Measurements from ENCODE around the gene CEBPA. TPM values are rescaled to one million over a fixed set of nuclear protein-coding genes. Genes with fewer than 3 reads are reported as not detected.
A peak's percentile ranks its signal among the peaks of the same experiment; 100 is the strongest.

CEBPA gene
- polyA plus RNA-seq, 3 donors: 17.9 to 76.3 (median 47.5) TPM

GRCh38 chr19:33306853-33307792 is 4.8 kb upstream of the CEBPA start:
- TF ChIP-seq, protein P1, sequence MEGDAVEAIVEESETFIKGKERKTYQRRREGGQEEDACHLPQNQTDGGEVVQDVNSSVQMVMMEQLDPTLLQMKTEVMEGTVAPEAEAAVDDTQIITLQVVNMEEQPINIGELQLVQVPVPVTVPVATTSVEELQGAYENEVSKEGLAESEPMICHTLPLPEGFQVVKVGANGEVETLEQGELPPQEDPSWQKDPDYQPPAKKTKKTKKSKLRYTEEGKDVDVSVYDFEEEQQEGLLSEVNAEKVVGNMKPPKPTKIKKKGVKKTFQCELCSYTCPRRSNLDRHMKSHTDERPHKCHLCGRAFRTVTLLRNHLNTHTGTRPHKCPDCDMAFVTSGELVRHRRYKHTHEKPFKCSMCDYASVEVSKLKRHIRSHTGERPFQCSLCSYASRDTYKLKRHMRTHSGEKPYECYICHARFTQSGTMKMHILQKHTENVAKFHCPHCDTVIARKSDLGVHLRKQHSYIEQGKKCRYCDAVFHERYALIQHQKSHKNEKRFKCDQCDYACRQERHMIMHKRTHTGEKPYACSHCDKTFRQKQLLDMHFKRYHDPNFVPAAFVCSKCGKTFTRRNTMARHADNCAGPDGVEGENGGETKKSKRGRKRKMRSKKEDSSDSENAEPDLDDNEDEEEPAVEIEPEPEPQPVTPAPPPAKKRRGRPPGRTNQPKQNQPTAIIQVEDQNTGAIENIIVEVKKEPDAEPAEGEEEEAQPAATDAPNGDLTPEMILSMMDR (IDR thresholded peaks at IDR 0.05): no peak
- Histone ChIP-seq H4K20me1 (ENCODE audit: insufficient read depth, low read length) (no peaks in the 10 kb centered on the region), H3K4me2 (replicated peaks; ENCODE audit: extremely low read depth, low read length, poor library complexity, severe bottlenecking) (no peak overlapping the region), H3K36me3 (replicated peaks in 1 of 2; ENCODE audit: control insufficient read depth in 1 of 2, insufficient read depth in 2 of 2, low read length in 2 of 2) (no peaks in the 10 kb centered on the region), H3K9ac (ENCODE audit: insufficient read depth, low read length, poor library complexity, severe bottlenecking) (no peak overlapping the region), H3K27ac (ENCODE audit: low read depth in 1 of 2, low read length in 2 of 2) (no peak overlapping the region), H3K4me3 (replicated peaks in 1 of 3; ENCODE audit: low read depth in 2 of 3, low read length in 3 of 3) (no peak overlapping the region), H3K9me3 (replicated peaks in 1 of 2; ENCODE audit: control insufficient read depth in 1 of 2, insufficient read depth in 1 of 2, low read length in 2 of 2) (peaks cover 11 to 18% of the 10 kb centered on the region in 2 donors), H3K4me1 (ENCODE audit: control insufficient read depth in 1 of 2, insufficient read depth in 2 of 2, low read length in 2 of 2) (peaks cover 15 to 20% of the 10 kb centered on the region in 2 donors), H3K79me2 (ENCODE audit: insufficient read depth, low read length) (peaks cover 39% of the 10 kb centered on the region), H2AFZ (ENCODE audit: insufficient read depth, low read depth, low read length, poor library complexity, severe bottlenecking) (no peak overlapping the region), H3K27me3 (ENCODE audit: control insufficient read depth in 2 of 2, insufficient read depth in 2 of 2, low read length in 2 of 2) (no peaks in the 10 kb centered on the region)
- Mint-ChIP-seq H3K27ac (no peak overlapping the region), H3K27me3 (ENCODE audit: low read depth in 3 of 3) (peaks cover 0 to 7% (median 6%) of the 10 kb centered on the region in 3 donors), H3K36me3 (peaks cover 8 to 13% of the 10 kb centered on the region in 2 donors), H3K4me1 (peaks cover 44% of the 10 kb centered on the region), H3K4me3 (no peak overlapping the region), H3K9me3 (peaks cover 10 to 22% (median 15%) of the 10 kb centered on the region in 7 donors)
- 97% methylated on average over 7 of the region's 12 CpGs for WGBS (ENCODE audit: insufficient coverage)
- no peak for DNase-seq
- intact Hi-C loops (cut with micrococcal nuclease): loop anchor here (10.0 kb wide), 2 partner anchors 98 to 132 kb away; no protein-coding TSS in a partner anchor

GRCh38 chr19:33306191-33306590 is 3.9 kb upstream of the CEBPA start:
- H3K4me1 ChIP-seq (ENCODE audit: control insufficient read depth in 1 of 2, insufficient read depth in 2 of 2, low read length in 2 of 2): peaks cover 15 to 20% of the 10 kb centered on the region in 2 donors
- Mint-ChIP-seq H3K27me3 (ENCODE audit: low read depth in 3 of 3) (peaks cover 0 to 6% (median 6%) of the 10 kb centered on the region in 3 donors), H3K9me3 (peaks cover 10 to 22% (median 15%) of the 10 kb centered on the region in 7 donors), H3K36me3 (peaks cover 8 to 13% of the 10 kb centered on the region in 2 donors), H3K27ac (peak overlapping the region in 2 of 7 donors; percentile 50 to 54), H3K4me1 (peaks cover 44% of the 10 kb centered on the region), H3K4me3 (no peak overlapping the region)
- no peak overlapping the region for H3K4me2 ChIP-seq (replicated peaks; ENCODE audit: extremely low read depth, low read length, poor library complexity, severe bottlenecking)
- H2AFZ ChIP-seq (ENCODE audit: insufficient read depth, low read depth, low read length, poor library complexity, severe bottlenecking): no peak overlapping the region
- peaks cover 48% of the 10 kb centered on the region for H3K79me2 ChIP-seq (ENCODE audit: insufficient read depth, low read length)
- TF ChIP-seq, protein P1 (IDR thresholded peaks at IDR 0.05): no peak
- DNase-seq: no peak
- peaks cover 2% of the 10 kb centered on the region for H4K20me1 ChIP-seq (ENCODE audit: insufficient read depth, low read length)
- WGBS (ENCODE audit: insufficient coverage): 88% methylated on average over 3 of the region's 5 CpGs
- intact Hi-C loops (cut with micrococcal nuclease): loop anchor here (10.0 kb wide), 2 partner anchors 99 to 131 kb away; no protein-coding TSS in a partner anchor
- no peak overlapping the region for H3K27ac ChIP-seq (ENCODE audit: low read depth in 1 of 2, low read length in 2 of 2)
- no peaks in the 10 kb centered on the region for H3K27me3 ChIP-seq (ENCODE audit: control insufficient read depth in 2 of 2, insufficient read depth in 2 of 2, low read length in 2 of 2)
- no peak overlapping the region for H3K9ac ChIP-seq (ENCODE audit: insufficient read depth, low read length, poor library complexity, severe bottlenecking)
- H3K36me3 ChIP-seq (replicated peaks in 1 of 2; ENCODE audit: control insufficient read depth in 1 of 2, insufficient read depth in 2 of 2, low read length in 2 of 2): no peaks in the 10 kb centered on the region
- no peak overlapping the region for H3K4me3 ChIP-seq (replicated peaks in 1 of 3; ENCODE audit: low read depth in 2 of 3, low read length in 3 of 3)
- H3K9me3 ChIP-seq (replicated peaks in 1 of 2; ENCODE audit: control insufficient read depth in 1 of 2, insufficient read depth in 1 of 2, low read length in 2 of 2): peaks cover 11 to 18% of the 10 kb centered on the region in 2 donors
